GM23338 (cell line): Measurements from ENCODE around the gene RBM8A.

ENCODE experiments used
- CREB1 ChIP-seq: fragments of 250-450 bp; sonication (Bioruptor Pico); IDR thresholded peaks from 2 replicates; pipeline ENCODE4 v1.5.0; 2020; ENCODE audit warnings: low read depth, mild to moderate bottlenecking, moderate library complexity
- EZH2 ChIP-seq: fragments of 200-600 bp; sonication (generic); IDR thresholded peaks from one replicate; pipeline ENCODE4 v1.8.0; 2017; ENCODE audit warnings: antibody characterized with exemption, mild to moderate bottlenecking, low read depth; ENCODE audit not compliant: unreplicated experiment
- EZH2phosphoT487 ChIP-seq: fragments of 200-600 bp; sonication (generic); IDR thresholded peaks from one replicate; pipeline ENCODE4 v1.8.1; 2018; ENCODE audit warnings: antibody characterized with exemption; ENCODE audit not compliant: unreplicated experiment
- JUNB ChIP-seq: IDR thresholded peaks from one replicate; pipeline ENCODE4 v1.6.1; 2016; ENCODE audit warnings: antibody characterized with exemption; ENCODE audit not compliant: unreplicated experiment
- NANOG ChIP-seq: IDR thresholded peaks from 2 replicates; pipeline ENCODE4 v1.6.1; 2016; ENCODE audit warnings: antibody characterized with exemption, borderline replicate concordance
- POLR2AphosphoS5 ChIP-seq: IDR thresholded peaks from 2 replicates; pipeline ENCODE4 v1.6.1; 2016; ENCODE audit warnings: antibody characterized with exemption, low read depth
- REST ChIP-seq: IDR thresholded peaks from one replicate; pipeline ENCODE4 v1.6.1; 2018; ENCODE audit warnings: antibody characterized with exemption; ENCODE audit not compliant: unreplicated experiment
- STAT1 ChIP-seq: IDR thresholded peaks from one replicate; pipeline ENCODE4 v1.6.1; 2016; ENCODE audit warnings: antibody characterized with exemption; ENCODE audit not compliant: unreplicated experiment
- ZNF331 ChIP-seq: fragments of 250-450 bp; sonication (Bioruptor Pico); IDR thresholded peaks from 2 replicates; pipeline ENCODE4 v1.5.0; 2020; ENCODE audit warnings: low read depth, mild to moderate bottlenecking, moderate library complexity
- TF ChIP-seq, protein P1 (sequence below), 2 experiments: fragments of 200-600 bp in 1 of 2; sonication (generic) in 1 of 2; conservative IDR thresholded peaks; 2 replicates each; pipeline versions ENCODE4 v1.5.1 to v1.6.1; 2016 to 2017; ENCODE audit warnings: antibody characterized with exemption in 2 of 2, low read depth in 2 of 2, mild to moderate bottlenecking in 2 of 2, moderate library complexity in 1 of 2
- TF ChIP-seq, protein P2 (sequence below): IDR thresholded peaks from 2 replicates; pipeline ENCODE4 v1.6.1; 2016; ENCODE audit warnings: antibody characterized with exemption

DNA sequence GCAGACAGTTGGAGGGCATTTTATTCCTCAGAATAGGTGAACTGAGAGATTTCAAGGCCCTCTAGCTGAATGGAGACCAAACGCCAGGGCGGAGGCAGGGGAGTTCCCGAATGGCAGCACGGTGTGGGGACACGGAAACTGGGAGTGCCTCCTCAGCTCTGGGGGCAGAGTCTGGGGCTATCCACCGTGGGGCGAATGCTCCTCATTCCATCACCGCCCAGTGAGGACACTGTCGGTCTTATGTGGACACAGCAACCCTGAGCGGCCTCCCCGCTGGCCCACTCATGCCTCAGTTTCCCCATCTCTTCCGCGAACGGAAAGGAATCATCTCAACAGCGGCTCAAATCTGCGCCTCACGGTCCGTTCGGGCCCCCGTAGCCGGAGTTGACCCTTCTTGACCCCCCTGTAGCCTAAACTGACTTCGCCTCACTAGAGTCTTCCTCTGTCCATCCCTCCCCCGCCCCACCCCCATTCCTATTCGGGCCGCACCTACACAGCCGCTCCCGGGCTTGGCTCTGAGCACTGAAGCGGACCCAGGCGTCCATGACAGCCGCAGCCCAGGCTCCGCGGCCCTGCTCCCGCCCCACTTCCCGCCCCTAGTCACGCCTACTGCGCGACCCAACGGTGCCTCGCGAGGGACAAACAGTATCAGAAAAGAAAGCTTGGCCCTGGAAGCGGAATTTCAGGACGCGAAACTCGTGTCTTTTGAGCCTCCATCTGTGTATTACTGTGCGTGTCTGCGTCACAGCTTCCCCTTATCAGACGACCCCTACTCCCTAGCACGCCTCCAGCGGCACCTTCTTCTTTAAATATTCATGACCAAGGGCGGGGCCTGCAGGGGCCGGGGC lies 8.9 kb downstream of the RBM8A start, which contains the start of gene PEX11B:
- no peak for TF ChIP-seq REST
- peak; percentile 55; the same call in 1 of the 2 replicates for TF ChIP-seq CREB1 (CRISPR knock-in tag)
- TF ChIP-seq, protein P1, sequence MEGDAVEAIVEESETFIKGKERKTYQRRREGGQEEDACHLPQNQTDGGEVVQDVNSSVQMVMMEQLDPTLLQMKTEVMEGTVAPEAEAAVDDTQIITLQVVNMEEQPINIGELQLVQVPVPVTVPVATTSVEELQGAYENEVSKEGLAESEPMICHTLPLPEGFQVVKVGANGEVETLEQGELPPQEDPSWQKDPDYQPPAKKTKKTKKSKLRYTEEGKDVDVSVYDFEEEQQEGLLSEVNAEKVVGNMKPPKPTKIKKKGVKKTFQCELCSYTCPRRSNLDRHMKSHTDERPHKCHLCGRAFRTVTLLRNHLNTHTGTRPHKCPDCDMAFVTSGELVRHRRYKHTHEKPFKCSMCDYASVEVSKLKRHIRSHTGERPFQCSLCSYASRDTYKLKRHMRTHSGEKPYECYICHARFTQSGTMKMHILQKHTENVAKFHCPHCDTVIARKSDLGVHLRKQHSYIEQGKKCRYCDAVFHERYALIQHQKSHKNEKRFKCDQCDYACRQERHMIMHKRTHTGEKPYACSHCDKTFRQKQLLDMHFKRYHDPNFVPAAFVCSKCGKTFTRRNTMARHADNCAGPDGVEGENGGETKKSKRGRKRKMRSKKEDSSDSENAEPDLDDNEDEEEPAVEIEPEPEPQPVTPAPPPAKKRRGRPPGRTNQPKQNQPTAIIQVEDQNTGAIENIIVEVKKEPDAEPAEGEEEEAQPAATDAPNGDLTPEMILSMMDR (conservative IDR thresholded peaks at IDR 0.05; ENCODE audit: low read depth in 2 of 2), result no peak
- no peak for TF ChIP-seq JUNB
- TF ChIP-seq ZNF331 (CRISPR knock-in tag), result no peak
- no peak for TF ChIP-seq EZH2
- no peak; the same call in 1 of the 2 replicates for TF ChIP-seq POLR2AphosphoS5
- TF ChIP-seq, protein P2, sequence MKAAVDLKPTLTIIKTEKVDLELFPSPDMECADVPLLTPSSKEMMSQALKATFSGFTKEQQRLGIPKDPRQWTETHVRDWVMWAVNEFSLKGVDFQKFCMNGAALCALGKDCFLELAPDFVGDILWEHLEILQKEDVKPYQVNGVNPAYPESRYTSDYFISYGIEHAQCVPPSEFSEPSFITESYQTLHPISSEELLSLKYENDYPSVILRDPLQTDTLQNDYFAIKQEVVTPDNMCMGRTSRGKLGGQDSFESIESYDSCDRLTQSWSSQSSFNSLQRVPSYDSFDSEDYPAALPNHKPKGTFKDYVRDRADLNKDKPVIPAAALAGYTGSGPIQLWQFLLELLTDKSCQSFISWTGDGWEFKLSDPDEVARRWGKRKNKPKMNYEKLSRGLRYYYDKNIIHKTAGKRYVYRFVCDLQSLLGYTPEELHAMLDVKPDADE, result no peak
- TF ChIP-seq EZH2phosphoT487, result no peak
- no peak for TF ChIP-seq NANOG
- no peak for TF ChIP-seq STAT1
